HepG2 (cell line): ENCODE results near the gene TMEM185B. TPM values are rescaled to one million over a fixed set of nuclear protein-coding genes. Genes with fewer than 3 reads are reported as not detected.
"Not testable (repeated sequence)": the region's sequence is repeated elsewhere in the genome, so short reads cannot be mapped to it uniquely, and the experiment has no call there.

Experiments used
- ATAC-seq: fragments of 200-7000 bp; cut with Tn5 transposase; 3 replicates; pipeline ENCODE4 v1.9.1; 2020; ENCODE audit warnings: mild to moderate bottlenecking, moderate library complexity
- BruUV-seq: library from RNA; stranded (reverse); fragments of 400-500 nt; replicated peaks from 2 replicates; lab custom pipeline; 2021; lab: Mats Ljungman, UMichigan
- CTCF ChIA-PET: fragments of 300-600 bp; formaldehyde crosslinking; extraction: SDS; loops from one replicate; lab custom pipeline; 2021; ENCODE audit warnings: low total read pairs, inconsistent platforms, low intra/inter-chr PET ratio; lab: Yijun Ruan, JAX
- POLR2A ChIA-PET: fragments of 350-600 bp; sonication (Branson Sonifier 250); formaldehyde crosslinking; loops from one replicate; lab custom pipeline; 2020; ENCODE audit warnings: antibody characterized with exemption, inconsistent platforms; lab: Yijun Ruan, JAX
- DNase-seq: peaks from one replicate; pipeline ENCODE4 v3.0.0-alpha.2; 2015; ENCODE audit warnings: low spot score
- FAIRE-seq: peaks from 3 replicates; lab custom pipeline; 2011; peaks lifted over from hg19 to GRCh38; lab: Jason Lieb, UNC
- H2AFZ ChIP-seq: one replicate; pipeline ENCODE4 v1.6.1; 2011; ENCODE audit warnings: low read length, inconsistent platforms
- H3K27ac ChIP-seq: fragments of 300-600 bp; 3 replicates; pipeline ENCODE4 v1.8.0; 2011; ENCODE audit warnings: mixed run types, mild to moderate bottlenecking, mixed read lengths, low read length, inconsistent platforms; ENCODE audit not compliant: insufficient read depth; ENCODE audit errors: extremely low read length
- H3K27me3 ChIP-seq, 2 experiments: fragments of 200-600 bp in 1 of 2; 2 replicates in 1 of 2; 3 replicates in 1 of 2; pipeline versions ENCODE4 v1.6.0 to v1.8.0; 2011; ENCODE audit warnings: low read length in 2 of 2, mild to moderate bottlenecking in 2 of 2, moderate library complexity in 2 of 2, inconsistent platforms in 1 of 2; ENCODE audit not compliant: insufficient read depth in 2 of 2, control insufficient read depth in 1 of 2
- H3K36me3 ChIP-seq, 2 experiments: fragments of 200-600 bp in 1 of 2; replicated peaks in 1 of 2; 2 replicates in 1 of 2; 3 replicates in 1 of 2; pipeline versions ENCODE4 v1.5.1 to v1.8.0; 2011; ENCODE audit warnings: low read length in 2 of 2, inconsistent platforms in 1 of 2; ENCODE audit not compliant: insufficient read depth in 2 of 2, control insufficient read depth in 1 of 2
- H3K4me1 ChIP-seq: 2 replicates; pipeline ENCODE4 v1.5.1; 2012; ENCODE audit warnings: low read length, inconsistent platforms; ENCODE audit not compliant: insufficient read depth
- H3K4me2 ChIP-seq: 2 replicates; pipeline ENCODE4 v1.6.0; 2011; ENCODE audit warnings: low read depth, low read length, inconsistent platforms
- H3K4me3 ChIP-seq, 3 experiments: fragments of 200-600 bp in 1 of 3; sonication (generic), shearing (Covaris generic) in 1 of 3; replicated peaks in 1 of 3; 2 replicates each; pipeline ENCODE4 v1.5.1; 2011 to 2016; ENCODE audit warnings: low read length in 3 of 3, inconsistent platforms in 2 of 3, low read depth in 2 of 3, mild to moderate bottlenecking in 2 of 3, control low read depth in 1 of 3, mixed read lengths in 1 of 3; ENCODE audit not compliant: insufficient read depth in 1 of 3
- H3K79me2 ChIP-seq: one replicate; pipeline ENCODE4 v1.6.1; 2011; ENCODE audit warnings: low read length, inconsistent platforms; ENCODE audit not compliant: insufficient read depth
- H3K9ac ChIP-seq: 2 replicates; pipeline ENCODE4 v1.6.0; 2011; ENCODE audit warnings: mild to moderate bottlenecking, low read depth, low read length, inconsistent platforms; ENCODE audit not compliant: insufficient read depth
- H3K9me3 ChIP-seq: 2 replicates; pipeline ENCODE4 v1.5.1; 2012; ENCODE audit warnings: mild to moderate bottlenecking, low read length
- H4K20me1 ChIP-seq: 2 replicates; pipeline ENCODE4 v1.6.0; 2011; ENCODE audit warnings: inconsistent platforms, mild to moderate bottlenecking, low read length, moderate library complexity; ENCODE audit not compliant: insufficient read depth
- SNAPC4 ChIP-seq: sonication (generic); formaldehyde crosslinking; IDR thresholded peaks from 2 replicates; pipeline ENCODE4 v1.4.0; 2020; ENCODE audit warnings: mild to moderate bottlenecking, missing genetic modification reagents
- WGBS: methylation state at CpG from one replicate; pipeline ENCODE4 v1.1.6; 2017; ENCODE audit warnings: low lambda C conversion rate; 5-methylcytosine and 5-hydroxymethylcytosine counted together
- in situ Hi-C: cut with HindIII; loops from 2 replicates; pipeline ENCODE4 v1.10.0; 2017; ENCODE audit warnings: low pct_unique_long_range_greater_than_20kb; ENCODE audit not compliant: extremely low pct_ligation_motif_present
- intact Hi-C: fragments of 100-400 bp; cut with micrococcal nuclease; formaldehyde crosslinking; loops from one replicate; pipeline ENCODE4 v1.10.0; 2022; ENCODE audit not compliant: unreplicated experiment
- polyA plus RNA-seq, 8 experiments: library from polyadenylated mRNA; depleted of rRNA in 3 of 8; stranded (reverse) in 7 of 8; unstranded in 1 of 8; fragments of >200 nt; fragmentation: Illumina TruSeq in 4 of 8; extraction: Trizol in 4 of 8; gene quantifications; 2 replicates each; pipeline versions ENCODE4 v1.2.1 to v1.2.3, GENCODE V29; 2011 to 2016; ENCODE audit warnings: low read depth in 4 of 8, missing spikeins in 1 of 8, mixed read lengths in 1 of 8; ENCODE audit not compliant: insufficient read depth in 1 of 8
- total RNA-seq, 5 experiments: library from RNA; depleted of rRNA; stranded (reverse); fragments of >200 nt; fragmentation: Illumina TruSeq; extraction: Trizol; gene quantifications; 2 replicates each; pipeline ENCODE4 v1.2.3, GENCODE V29; 2016; ENCODE audit warnings: low read depth in 1 of 5

The TMEM185B gene
- total and polyA plus RNA-seq, 2 of the 13 experiments (the other 11 are each of a cell fraction or from before 2014, with no cell fraction given): 5.6 to 7.0 TPM

GRCh38 chr2:120260736-120261135 is 37.5 kb upstream of the TMEM185B start (continued):
- TF ChIP-seq SNAPC4 (CRISPR knock-in tag): no peak

GRCh38 chr2:120259939-120260338 is 36.7 kb upstream of the TMEM185B start:
- POLR2A ChIA-PET, H3K4me2 ChIP-seq, BruUV-seq, in situ Hi-C loops, H2AFZ ChIP-seq, CTCF ChIA-PET, H3K27me3 ChIP-seq, H3K4me3 ChIP-seq, H3K9me3 ChIP-seq, FAIRE-seq, H3K9ac ChIP-seq, H3K36me3 ChIP-seq, H4K20me1 ChIP-seq, ATAC-seq, H3K27ac ChIP-seq, DNase-seq: not testable (repeated sequence)
- peaks cover 36% of the 10 kb centered on the region for H3K4me1 ChIP-seq
- H3K79me2 ChIP-seq: peaks cover 37% of the 10 kb centered on the region
- intact Hi-C loops: loop anchor here (10.0 kb wide), 1 partner anchor 305 kb away; no protein-coding TSS in a partner anchor
- WGBS: over 99% methylated on average over 9 of the region's 15 CpGs
